ENCODE measurements around the gene VEGFC. TPM values are rescaled to one million over a fixed set of nuclear protein-coding genes. Genes with fewer than 3 reads are reported as not detected.

Gene VEGFC
- total RNA-seq, 1 donor from 2014 or later: 1.6 TPM

DNA sequence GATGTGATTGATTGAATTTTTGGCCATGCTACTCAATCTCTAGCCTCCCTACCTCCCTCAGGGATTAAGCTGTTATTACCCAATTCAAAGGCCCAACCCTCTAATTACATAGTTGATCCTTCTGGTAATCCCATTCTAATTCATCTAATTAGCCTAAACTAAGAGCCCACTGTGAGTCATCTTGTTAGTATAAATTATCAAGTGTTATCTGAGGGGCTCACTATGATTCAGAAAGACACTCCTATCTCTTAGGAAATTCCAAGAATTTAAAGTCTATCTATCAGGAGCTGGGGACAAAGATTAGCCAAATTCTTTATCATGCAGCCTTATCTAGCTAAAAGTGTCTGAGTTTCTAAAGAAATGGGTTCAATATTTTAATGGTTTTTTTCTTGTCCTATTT lies 32.9 kb upstream of the VEGFC start:
- Histone ChIP-seq H3K4me1 (peaks cover 6% of the 10 kb centered on the region), H3K79me2 (ENCODE audit: low read depth) (no peaks in the 10 kb centered on the region), H2AFZ (replicated peaks) (no peak overlapping the region), H3K27me3 (no peaks in the 10 kb centered on the region), H4K20me1 (ENCODE audit: low read depth) (no peaks in the 10 kb centered on the region), H3K27ac (no peak overlapping the region), H3K9me3 (ENCODE audit: low read depth) (no peaks in the 10 kb centered on the region), H3K4me2 (no peak overlapping the region), H3K36me3 (no peaks in the 10 kb centered on the region), H3K9ac (no peak overlapping the region), H3F3A (ENCODE audit: low read depth) (no peaks in the 10 kb centered on the region), H3K4me3 (no peak overlapping the region)
- no peaks in the 10 kb centered on the region for H3K27me3 Mint-ChIP-seq (ENCODE audit: insufficient read depth, low read depth)
- DNase-seq (ENCODE audit: low spot score): no peak
- no peaks in the 10 kb centered on the region for H3K9me3 Mint-ChIP-seq
- H3K27ac Mint-ChIP-seq: no peak overlapping the region
- no peak overlapping the region for H3K4me3 Mint-ChIP-seq
- no peaks in the 10 kb centered on the region for H3K36me3 Mint-ChIP-seq
- H3K4me1 Mint-ChIP-seq: peaks cover 7% of the 10 kb centered on the region
- TF ChIP-seq EZH2 (IDR thresholded peaks at IDR 0.05): no peak

DNA sequence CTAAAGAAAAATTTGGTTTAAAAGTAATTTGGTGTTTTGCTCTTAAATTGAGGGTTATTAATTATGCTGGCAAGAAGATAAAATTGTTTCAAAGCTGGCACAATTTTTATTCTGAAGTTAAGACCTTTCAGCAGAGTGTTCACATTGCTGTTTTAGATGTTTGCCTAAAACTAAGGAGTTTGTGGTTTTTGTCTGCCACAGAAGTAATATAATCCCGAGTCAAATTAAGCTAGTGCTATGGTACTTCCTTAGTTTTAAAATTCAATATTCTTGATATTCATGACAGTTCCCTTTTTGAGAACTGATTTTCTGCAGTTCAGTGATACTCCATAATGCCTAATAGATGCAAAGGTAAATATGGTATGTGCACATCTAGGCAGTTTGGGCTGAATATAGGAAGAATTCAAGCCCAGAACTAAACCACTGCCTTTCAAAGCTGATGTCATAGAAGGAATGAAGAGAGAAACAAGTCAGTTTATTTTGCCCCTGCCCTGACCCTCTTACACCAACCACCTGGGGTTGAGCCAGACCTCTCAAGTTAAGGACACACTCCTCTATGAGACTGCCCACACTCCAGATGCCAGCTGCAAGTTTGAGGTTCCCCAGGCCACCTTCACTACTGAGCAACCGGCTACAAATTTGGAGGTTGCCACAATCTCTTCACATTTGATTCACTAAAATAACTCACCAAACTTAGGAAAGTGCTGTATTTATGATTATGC lies 32.1 kb upstream of the VEGFC start:
- Histone ChIP-seq H2AFZ (replicated peaks) (no peak overlapping the region), H3F3A (ENCODE audit: low read depth) (no peaks in the 10 kb centered on the region), H3K79me2 (ENCODE audit: low read depth) (no peaks in the 10 kb centered on the region), H3K9me3 (ENCODE audit: low read depth) (no peaks in the 10 kb centered on the region), H3K4me3 (no peak overlapping the region), H3K36me3 (no peaks in the 10 kb centered on the region), H3K27me3 (no peaks in the 10 kb centered on the region), H4K20me1 (ENCODE audit: low read depth) (no peaks in the 10 kb centered on the region), H3K4me1 (peaks cover 6% of the 10 kb centered on the region), H3K27ac (no peak overlapping the region), H3K4me2 (no peak overlapping the region), H3K9ac (no peak overlapping the region)
- no peak overlapping the region for H3K27ac Mint-ChIP-seq
- no peaks in the 10 kb centered on the region for H3K36me3 Mint-ChIP-seq
- H3K4me1 Mint-ChIP-seq: peaks cover 7% of the 10 kb centered on the region
- no peak overlapping the region for H3K4me3 Mint-ChIP-seq
- no peak for DNase-seq (ENCODE audit: low spot score)
- no peaks in the 10 kb centered on the region for H3K27me3 Mint-ChIP-seq (ENCODE audit: insufficient read depth, low read depth)
- no peaks in the 10 kb centered on the region for H3K9me3 Mint-ChIP-seq
- TF ChIP-seq EZH2phosphoT487 (IDR thresholded peaks at IDR 0.05) (no peak), EZH2 (IDR thresholded peaks at IDR 0.05) (no peak), CTCF (IDR thresholded peaks at IDR 0.05) (no peak)

DNA sequence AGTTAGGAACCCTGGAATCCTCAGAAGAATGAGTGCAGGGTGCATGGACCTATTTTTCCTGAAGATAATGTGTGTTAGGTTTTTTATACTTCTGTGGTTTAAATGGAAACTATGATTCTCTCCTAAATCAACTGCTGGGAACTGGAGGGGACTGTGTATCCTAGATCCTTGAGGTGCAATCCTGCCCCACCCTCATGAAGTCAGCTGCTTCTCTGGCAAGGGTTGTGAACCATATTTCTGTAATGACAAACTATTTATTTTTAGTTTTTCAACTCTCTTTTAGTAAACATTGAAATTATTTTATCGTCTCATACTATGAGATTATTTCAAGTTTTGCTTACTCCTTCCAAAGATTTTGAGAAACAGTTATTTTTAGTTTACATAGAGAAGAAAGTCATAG lies 25.8 kb upstream of the VEGFC start:
- Mint-ChIP-seq H3K27me3 (ENCODE audit: insufficient read depth, low read depth) (no peaks in the 10 kb centered on the region), H3K36me3 (no peaks in the 10 kb centered on the region), H3K27ac (no peak overlapping the region), H3K4me1 (peaks cover 7% of the 10 kb centered on the region), H3K4me3 (no peak overlapping the region), H3K9me3 (no peaks in the 10 kb centered on the region)
- Histone ChIP-seq H3K79me2 (ENCODE audit: low read depth) (no peaks in the 10 kb centered on the region), H3K4me2 (no peak overlapping the region), H3K4me3 (no peak overlapping the region), H3K27me3 (no peaks in the 10 kb centered on the region), H3K36me3 (no peaks in the 10 kb centered on the region), H3K9me3 (ENCODE audit: low read depth) (no peaks in the 10 kb centered on the region), H4K20me1 (ENCODE audit: low read depth) (no peaks in the 10 kb centered on the region), H3K27ac (no peak overlapping the region), H3F3A (ENCODE audit: low read depth) (no peaks in the 10 kb centered on the region), H3K9ac (no peak overlapping the region), H2AFZ (replicated peaks) (no peak overlapping the region), H3K4me1 (peaks cover 6% of the 10 kb centered on the region)
- no peak for DNase-seq (ENCODE audit: low spot score)
- no peak for TF ChIP-seq CTCF (IDR thresholded peaks at IDR 0.05)
- no peak for TF ChIP-seq EZH2 (IDR thresholded peaks at IDR 0.05)
- TF ChIP-seq EZH2phosphoT487 (IDR thresholded peaks at IDR 0.05): no peak

- Mint-ChIP-seq H3K4me3 (no peak overlapping the region), H3K36me3 (no peaks in the 10 kb centered on the region), H3K9me3 (no peaks in the 10 kb centered on the region), H3K4me1 (peaks cover 7% of the 10 kb centered on the region), H3K27ac (no peak overlapping the region), H3K27me3 (ENCODE audit: insufficient read depth, low read depth) (no peaks in the 10 kb centered on the region)
- H3K4me1 ChIP-seq: peaks cover 6% of the 10 kb centered on the region
- DNase-seq (ENCODE audit: low spot score): no peak
- no peaks in the 10 kb centered on the region for H3F3A ChIP-seq (ENCODE audit: low read depth)
- H3K4me2 ChIP-seq: no peak overlapping the region
- no peak overlapping the region for H3K9ac ChIP-seq
- H3K79me2 ChIP-seq (ENCODE audit: low read depth): no peaks in the 10 kb centered on the region
- H3K27me3 ChIP-seq: no peaks in the 10 kb centered on the region
- H3K36me3 ChIP-seq: no peaks in the 10 kb centered on the region
- H3K9me3 ChIP-seq (ENCODE audit: low read depth): no peaks in the 10 kb centered on the region
- no peaks in the 10 kb centered on the region for H4K20me1 ChIP-seq (ENCODE audit: low read depth)
- H3K4me3 ChIP-seq: no peak overlapping the region
- TF ChIP-seq CTCF (IDR thresholded peaks at IDR 0.05) (no peak), EZH2 (IDR thresholded peaks at IDR 0.05) (no peak), EZH2phosphoT487 (IDR thresholded peaks at IDR 0.05) (no peak)
- no peak overlapping the region for H3K27ac ChIP-seq
- H2AFZ ChIP-seq (replicated peaks): no peak overlapping the region
Observed at GRCh38 chr4:176817204-176817603, 24.5 kb upstream of the VEGFC start.

Data from neural progenitor cell (in vitro differentiated cells).